ENCODE results near the gene ARHGEF1. TPM values are rescaled to one million over a fixed set of nuclear protein-coding genes. Genes with fewer than 3 reads are reported as not detected.

The ARHGEF1 gene
- total RNA-seq, 1 experiment from 2014 or later: 106 TPM

- intact Hi-C loops (cut with micrococcal nuclease): loop anchor here (2.0 kb wide), 1 partner anchor 28 kb away; no protein-coding TSS in a partner anchor
- CTCF ChIA-PET: interaction anchor here (0.9 kb wide), 1 partner anchor 49 kb away, joined by 4 read pairs; no protein-coding TSS in a partner anchor
- H3K4me3 Mint-ChIP-seq (ENCODE audit: unreplicated experiment): no peak overlapping the region
- no peaks in the 10 kb centered on the region for H3K4me1 Mint-ChIP-seq (ENCODE audit: insufficient read depth, unreplicated experiment)
- no peak for DNase-seq (ENCODE audit: unreplicated experiment)
- peaks cover 54% of the 10 kb centered on the region for H3K36me3 Mint-ChIP-seq (ENCODE audit: insufficient read depth, unreplicated experiment)
- POLR2A ChIA-PET: no interaction called here
- H3K9me3 Mint-ChIP-seq (ENCODE audit: unreplicated experiment): no peaks in the 10 kb centered on the region
- TF ChIP-seq, protein P1, sequence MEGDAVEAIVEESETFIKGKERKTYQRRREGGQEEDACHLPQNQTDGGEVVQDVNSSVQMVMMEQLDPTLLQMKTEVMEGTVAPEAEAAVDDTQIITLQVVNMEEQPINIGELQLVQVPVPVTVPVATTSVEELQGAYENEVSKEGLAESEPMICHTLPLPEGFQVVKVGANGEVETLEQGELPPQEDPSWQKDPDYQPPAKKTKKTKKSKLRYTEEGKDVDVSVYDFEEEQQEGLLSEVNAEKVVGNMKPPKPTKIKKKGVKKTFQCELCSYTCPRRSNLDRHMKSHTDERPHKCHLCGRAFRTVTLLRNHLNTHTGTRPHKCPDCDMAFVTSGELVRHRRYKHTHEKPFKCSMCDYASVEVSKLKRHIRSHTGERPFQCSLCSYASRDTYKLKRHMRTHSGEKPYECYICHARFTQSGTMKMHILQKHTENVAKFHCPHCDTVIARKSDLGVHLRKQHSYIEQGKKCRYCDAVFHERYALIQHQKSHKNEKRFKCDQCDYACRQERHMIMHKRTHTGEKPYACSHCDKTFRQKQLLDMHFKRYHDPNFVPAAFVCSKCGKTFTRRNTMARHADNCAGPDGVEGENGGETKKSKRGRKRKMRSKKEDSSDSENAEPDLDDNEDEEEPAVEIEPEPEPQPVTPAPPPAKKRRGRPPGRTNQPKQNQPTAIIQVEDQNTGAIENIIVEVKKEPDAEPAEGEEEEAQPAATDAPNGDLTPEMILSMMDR (IDR thresholded peaks at IDR 0.05; ENCODE audit: unreplicated experiment): no peak
- BruUV-seq (replicated peaks): no TSS peak
- H3K27me3 Mint-ChIP-seq (ENCODE audit: insufficient read depth, unreplicated experiment): no peaks in the 10 kb centered on the region
- H3K27ac Mint-ChIP-seq (ENCODE audit: low read depth, unreplicated experiment): no peak overlapping the region
Measured at GRCh38 chr19:41896581-41896942, 13.6 kb downstream of the ARHGEF1 start.

DNA sequence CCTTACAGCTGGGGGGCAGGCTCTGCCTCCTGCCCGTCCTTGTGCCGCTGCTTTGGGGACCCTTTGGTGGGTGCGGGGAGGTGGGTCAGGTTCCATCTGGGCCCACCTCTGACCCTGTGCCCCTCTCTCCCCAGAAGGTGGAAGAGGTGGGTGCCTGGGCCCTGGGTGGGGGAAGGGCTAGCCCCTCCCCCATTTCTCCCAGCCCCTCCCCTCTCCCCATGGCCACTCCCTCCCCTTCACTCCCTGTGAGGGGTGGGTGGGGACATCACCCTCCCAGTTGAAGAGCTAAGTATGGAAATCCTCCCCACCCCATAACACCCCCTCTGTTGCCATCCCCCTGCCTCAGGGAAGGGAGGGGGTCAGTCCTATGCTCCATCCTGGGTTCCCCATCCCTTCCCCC is 14.2 kb downstream of the ARHGEF1 start:
- POLR2A ChIA-PET: no interaction called here
- intact Hi-C loops (cut with micrococcal nuclease): loop anchor here (2.0 kb wide), 1 partner anchor 28 kb away; no protein-coding TSS in a partner anchor
- Mint-ChIP-seq H3K9me3 (ENCODE audit: unreplicated experiment) (no peaks in the 10 kb centered on the region), H3K4me3 (ENCODE audit: unreplicated experiment) (no peak overlapping the region), H3K27ac (ENCODE audit: low read depth, unreplicated experiment) (no peak overlapping the region), H3K27me3 (ENCODE audit: insufficient read depth, unreplicated experiment) (no peaks in the 10 kb centered on the region), H3K36me3 (ENCODE audit: insufficient read depth, unreplicated experiment) (peaks cover 60% of the 10 kb centered on the region), H3K4me1 (ENCODE audit: insufficient read depth, unreplicated experiment) (no peaks in the 10 kb centered on the region)
- TF ChIP-seq, protein P1 (IDR thresholded peaks at IDR 0.05; ENCODE audit: unreplicated experiment): no peak
- CTCF ChIA-PET: no interaction called here
- no TSS peak for BruUV-seq (replicated peaks)
- no peak for DNase-seq (ENCODE audit: unreplicated experiment)

GRCh38 chr19:41897820-41898219 is 14.8 kb downstream of the ARHGEF1 start:
- Mint-ChIP-seq H3K27me3 (ENCODE audit: insufficient read depth, unreplicated experiment) (no peaks in the 10 kb centered on the region), H3K9me3 (ENCODE audit: unreplicated experiment) (no peaks in the 10 kb centered on the region), H3K4me1 (ENCODE audit: insufficient read depth, unreplicated experiment) (no peaks in the 10 kb centered on the region), H3K36me3 (ENCODE audit: insufficient read depth, unreplicated experiment) (peaks cover 67% of the 10 kb centered on the region), H3K4me3 (ENCODE audit: unreplicated experiment) (no peak overlapping the region), H3K27ac (ENCODE audit: low read depth, unreplicated experiment) (no peak overlapping the region)
- no TSS peak for BruUV-seq (replicated peaks)
- DNase-seq (ENCODE audit: unreplicated experiment): no peak
- ChIA-PET CTCF (no interaction called here), POLR2A (interaction anchor here (0.6 to 1.0 kb wide), 2 partner anchors 14 kb away, joined by 3 read pairs; no protein-coding TSS in a partner anchor)
- intact Hi-C loops (cut with micrococcal nuclease): loop anchor here (2.0 kb wide), 1 partner anchor 29 kb away; no protein-coding TSS in a partner anchor
- TF ChIP-seq, protein P1 (IDR thresholded peaks at IDR 0.05; ENCODE audit: unreplicated experiment): no peak

DNA sequence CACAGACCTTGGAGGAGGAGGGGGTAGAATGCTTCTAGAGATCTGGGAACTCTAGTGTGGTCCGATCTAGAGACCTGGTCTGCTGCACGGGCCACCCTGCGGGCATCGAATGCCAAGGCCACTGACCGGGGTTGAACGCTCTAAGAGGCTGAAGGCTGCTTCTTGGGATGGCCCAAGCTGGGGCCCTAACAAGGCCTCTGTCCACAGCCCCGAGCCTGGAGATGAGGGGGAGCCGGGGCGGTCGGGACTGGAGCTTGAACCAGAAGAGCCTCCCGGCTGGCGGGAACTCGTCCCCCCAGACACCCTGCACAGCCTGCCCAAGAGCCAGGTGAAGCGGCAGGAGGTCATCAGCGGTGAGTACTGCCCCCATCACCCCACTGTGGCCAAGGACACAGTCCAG is 15.3 kb downstream of the ARHGEF1 start:
- H3K4me3 Mint-ChIP-seq (ENCODE audit: unreplicated experiment): no peak overlapping the region
- H3K4me1 Mint-ChIP-seq (ENCODE audit: insufficient read depth, unreplicated experiment): no peaks in the 10 kb centered on the region
- no TSS peak for BruUV-seq (replicated peaks)
- intact Hi-C loops (cut with micrococcal nuclease): no loop called here
- POLR2A ChIA-PET: interaction anchor here (0.6 to 1.4 kb wide), 3 partner anchors 10 to 15 kb away, joined by 3 to 4 read pairs (median 3); no protein-coding TSS in a partner anchor
- H3K27ac Mint-ChIP-seq (ENCODE audit: low read depth, unreplicated experiment): no peak overlapping the region
- no peak for DNase-seq (ENCODE audit: unreplicated experiment)
- CTCF ChIA-PET: interaction anchor here (1.0 kb wide), 1 partner anchor 53 kb away, joined by 3 read pairs; no protein-coding TSS in a partner anchor
- no peaks in the 10 kb centered on the region for H3K27me3 Mint-ChIP-seq (ENCODE audit: insufficient read depth, unreplicated experiment)
- H3K9me3 Mint-ChIP-seq (ENCODE audit: unreplicated experiment): no peaks in the 10 kb centered on the region
- peaks cover 71% of the 10 kb centered on the region for H3K36me3 Mint-ChIP-seq (ENCODE audit: insufficient read depth, unreplicated experiment)
- TF ChIP-seq, protein P1 (IDR thresholded peaks at IDR 0.05; ENCODE audit: unreplicated experiment): no peak

Measured in MCF 10A (cell line).